Calu3 (cell line): Measurements from ENCODE around the gene TMCC1. TPM values are rescaled to one million over a fixed set of nuclear protein-coding genes. Genes with fewer than 3 reads are reported as not detected.

Experiments
- BruUV-seq: library from RNA; stranded (reverse); fragments of 400-500 nt; replicated peaks from 2 replicates; lab custom pipeline; 2021; lab: Mats Ljungman, UMichigan
- CTCF ChIA-PET: fragments of 300-600 bp; sonication (Branson Sonifier 250); formaldehyde crosslinking; loops from one replicate; lab custom pipeline; 2022; ENCODE audit warnings: antibody characterized with exemption; lab: Charles Lee
- DNase-seq: peaks from one replicate; pipeline ENCODE4 v3.0.0; 2022
- H3K27ac Mint-ChIP-seq: one replicate; pipeline ENCODE4 v1.8.0; 2022; ENCODE audit warnings: mixed read lengths; ENCODE audit not compliant: unreplicated experiment
- H3K27me3 Mint-ChIP-seq: one replicate; pipeline ENCODE4 v1.8.0; 2022; ENCODE audit warnings: mixed read lengths; ENCODE audit not compliant: unreplicated experiment
- H3K36me3 Mint-ChIP-seq: one replicate; pipeline ENCODE4 v1.8.0; 2022; ENCODE audit warnings: mild to moderate bottlenecking, moderate library complexity, mixed read lengths; ENCODE audit not compliant: insufficient read depth, unreplicated experiment
- H3K4me1 Mint-ChIP-seq: one replicate; pipeline ENCODE4 v1.8.0; 2022; ENCODE audit warnings: mild to moderate bottlenecking, low read depth, mixed read lengths; ENCODE audit not compliant: unreplicated experiment
- H3K4me3 Mint-ChIP-seq: one replicate; pipeline ENCODE4 v1.8.0; 2022; ENCODE audit warnings: mild to moderate bottlenecking, low read depth, moderate library complexity, mixed read lengths; ENCODE audit not compliant: unreplicated experiment
- H3K9me3 Mint-ChIP-seq: one replicate; pipeline ENCODE4 v1.8.0; 2022; ENCODE audit warnings: low read depth, mixed read lengths; ENCODE audit not compliant: unreplicated experiment
- intact Hi-C: fragments of 100-400 bp; cut with micrococcal nuclease; formaldehyde crosslinking; loops from one replicate; pipeline ENCODE4 v1.10.0; 2022; ENCODE audit not compliant: unreplicated experiment
- total RNA-seq: library from RNA; stranded (reverse); gene quantifications from 2 replicates; pipeline ENCODE4 v1.2.3, GENCODE V29; 2022
- TF ChIP-seq, protein P1 (sequence below): fragments of 200-600 bp; IDR thresholded peaks from one replicate; pipeline ENCODE4 v1.8.0; 2022; ENCODE audit warnings: antibody characterized with exemption; ENCODE audit not compliant: unreplicated experiment

The TMCC1 gene
- total RNA-seq, 1 experiment from 2014 or later = 57.2 TPM

DNA sequence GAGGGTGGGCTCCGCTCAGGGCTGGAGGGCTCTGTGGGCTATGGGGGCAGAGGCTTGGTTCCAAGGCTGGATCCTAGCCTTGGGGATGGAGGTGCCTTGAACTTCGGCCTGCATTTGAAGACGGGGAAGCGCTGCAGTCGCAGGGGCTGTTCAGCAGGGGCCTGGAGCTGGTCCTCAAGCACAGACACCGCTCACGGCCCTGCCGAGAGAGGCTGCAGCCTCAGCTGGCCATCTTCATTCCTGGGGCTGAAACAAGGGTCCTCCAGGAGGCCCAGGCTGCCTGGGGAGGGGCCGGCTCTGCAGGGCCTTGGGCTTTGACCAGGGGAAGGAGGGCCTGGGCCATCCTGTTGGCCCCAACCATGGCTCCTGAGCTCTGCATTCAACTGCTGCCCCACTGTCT lies 261.5 kb downstream of the TMCC1 start:
- peaks cover 12% of the 10 kb centered on the region for H3K4me1 Mint-ChIP-seq
- no peaks in the 10 kb centered on the region for H3K27me3 Mint-ChIP-seq
- no peak for DNase-seq
- TF ChIP-seq, protein P1, sequence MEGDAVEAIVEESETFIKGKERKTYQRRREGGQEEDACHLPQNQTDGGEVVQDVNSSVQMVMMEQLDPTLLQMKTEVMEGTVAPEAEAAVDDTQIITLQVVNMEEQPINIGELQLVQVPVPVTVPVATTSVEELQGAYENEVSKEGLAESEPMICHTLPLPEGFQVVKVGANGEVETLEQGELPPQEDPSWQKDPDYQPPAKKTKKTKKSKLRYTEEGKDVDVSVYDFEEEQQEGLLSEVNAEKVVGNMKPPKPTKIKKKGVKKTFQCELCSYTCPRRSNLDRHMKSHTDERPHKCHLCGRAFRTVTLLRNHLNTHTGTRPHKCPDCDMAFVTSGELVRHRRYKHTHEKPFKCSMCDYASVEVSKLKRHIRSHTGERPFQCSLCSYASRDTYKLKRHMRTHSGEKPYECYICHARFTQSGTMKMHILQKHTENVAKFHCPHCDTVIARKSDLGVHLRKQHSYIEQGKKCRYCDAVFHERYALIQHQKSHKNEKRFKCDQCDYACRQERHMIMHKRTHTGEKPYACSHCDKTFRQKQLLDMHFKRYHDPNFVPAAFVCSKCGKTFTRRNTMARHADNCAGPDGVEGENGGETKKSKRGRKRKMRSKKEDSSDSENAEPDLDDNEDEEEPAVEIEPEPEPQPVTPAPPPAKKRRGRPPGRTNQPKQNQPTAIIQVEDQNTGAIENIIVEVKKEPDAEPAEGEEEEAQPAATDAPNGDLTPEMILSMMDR = no peak
- H3K4me3 Mint-ChIP-seq = no peak overlapping the region
- CTCF ChIA-PET = no interaction called here
- intact Hi-C loops = no loop called here
- no peak overlapping the region for H3K27ac Mint-ChIP-seq
- peaks cover 20% of the 10 kb centered on the region for H3K36me3 Mint-ChIP-seq
- H3K9me3 Mint-ChIP-seq = peaks cover 10% of the 10 kb centered on the region
- no TSS peak for BruUV-seq

DNA sequence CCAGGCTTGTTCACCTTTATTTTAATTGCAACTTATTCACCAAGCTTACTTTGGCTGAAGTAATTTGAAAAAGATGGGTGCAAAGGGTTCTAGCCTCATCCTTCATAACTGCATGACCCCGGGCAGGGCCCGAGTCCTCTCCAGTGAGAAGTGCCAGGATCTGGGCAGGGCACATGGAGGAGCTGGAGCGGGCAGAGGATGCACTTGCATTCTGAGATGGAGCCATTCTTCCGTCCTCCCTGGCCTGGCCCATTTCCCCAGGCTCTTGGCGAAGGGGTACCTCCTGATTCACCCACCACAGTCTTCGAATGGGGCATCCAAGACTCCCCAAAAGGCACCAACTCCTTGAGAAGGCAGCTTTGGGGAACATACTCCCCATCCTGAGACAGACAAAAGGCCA lies 264.5 kb downstream of the TMCC1 start:
- DNase-seq = no peak
- intact Hi-C loops = loop anchor here (2.0 to 10.0 kb wide), 2 partner anchors 22 to 476 kb away; no protein-coding TSS in a partner anchor
- no peaks in the 10 kb centered on the region for H3K9me3 Mint-ChIP-seq
- CTCF ChIA-PET = interaction anchor here (0.5 to 4.4 kb wide), 3 partner anchors 9 to 139 kb away, joined by 3 to 64 read pairs (median 3); no protein-coding TSS in a partner anchor
- H3K4me3 Mint-ChIP-seq = peak overlapping the region; percentile 71
- H3K27me3 Mint-ChIP-seq = no peaks in the 10 kb centered on the region
- H3K36me3 Mint-ChIP-seq = peaks cover 35% of the 10 kb centered on the region
- TF ChIP-seq, protein P1 = no peak
- peaks cover 33% of the 10 kb centered on the region for H3K4me1 Mint-ChIP-seq
- TSS peak; percentile 12 for BruUV-seq
- no peak overlapping the region for H3K27ac Mint-ChIP-seq

DNA sequence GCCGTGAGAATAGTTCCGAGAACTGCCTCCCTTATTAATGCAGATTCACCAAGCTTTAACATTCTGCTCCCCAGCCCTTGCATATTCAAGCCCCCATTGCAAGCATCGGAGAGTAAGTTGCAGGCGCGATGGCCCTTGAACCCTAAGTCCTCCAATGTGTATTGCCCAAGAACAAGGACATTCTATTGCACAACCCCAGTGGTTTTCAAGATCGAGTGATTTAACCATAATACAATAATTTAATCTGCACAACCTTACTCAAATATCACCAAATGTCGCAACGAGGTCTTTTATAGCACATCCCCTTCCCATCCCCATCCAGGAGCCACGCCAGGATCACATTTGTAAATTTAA lies 265.4 kb downstream of the TMCC1 start:
- peak overlapping the region; percentile 57 for H3K27ac Mint-ChIP-seq
- no peaks in the 10 kb centered on the region for H3K9me3 Mint-ChIP-seq
- intact Hi-C loops = loop anchor here (1.0 to 10.0 kb wide), 4 partner anchors 23 to 477 kb away; no protein-coding TSS in a partner anchor
- no peak for DNase-seq
- H3K36me3 Mint-ChIP-seq = peaks cover 35% of the 10 kb centered on the region
- no TSS peak for BruUV-seq
- TF ChIP-seq, protein P1 = no peak
- H3K27me3 Mint-ChIP-seq = no peaks in the 10 kb centered on the region
- CTCF ChIA-PET = interaction anchor here (0.5 to 4.4 kb wide), 14 partner anchors 10 to 484 kb away, joined by 3 to 64 read pairs (median 4); partner anchors contain the start of gene TMCC1
- peaks cover 24% of the 10 kb centered on the region for H3K4me1 Mint-ChIP-seq
- peak overlapping the region; percentile 71 for H3K4me3 Mint-ChIP-seq

DNA sequence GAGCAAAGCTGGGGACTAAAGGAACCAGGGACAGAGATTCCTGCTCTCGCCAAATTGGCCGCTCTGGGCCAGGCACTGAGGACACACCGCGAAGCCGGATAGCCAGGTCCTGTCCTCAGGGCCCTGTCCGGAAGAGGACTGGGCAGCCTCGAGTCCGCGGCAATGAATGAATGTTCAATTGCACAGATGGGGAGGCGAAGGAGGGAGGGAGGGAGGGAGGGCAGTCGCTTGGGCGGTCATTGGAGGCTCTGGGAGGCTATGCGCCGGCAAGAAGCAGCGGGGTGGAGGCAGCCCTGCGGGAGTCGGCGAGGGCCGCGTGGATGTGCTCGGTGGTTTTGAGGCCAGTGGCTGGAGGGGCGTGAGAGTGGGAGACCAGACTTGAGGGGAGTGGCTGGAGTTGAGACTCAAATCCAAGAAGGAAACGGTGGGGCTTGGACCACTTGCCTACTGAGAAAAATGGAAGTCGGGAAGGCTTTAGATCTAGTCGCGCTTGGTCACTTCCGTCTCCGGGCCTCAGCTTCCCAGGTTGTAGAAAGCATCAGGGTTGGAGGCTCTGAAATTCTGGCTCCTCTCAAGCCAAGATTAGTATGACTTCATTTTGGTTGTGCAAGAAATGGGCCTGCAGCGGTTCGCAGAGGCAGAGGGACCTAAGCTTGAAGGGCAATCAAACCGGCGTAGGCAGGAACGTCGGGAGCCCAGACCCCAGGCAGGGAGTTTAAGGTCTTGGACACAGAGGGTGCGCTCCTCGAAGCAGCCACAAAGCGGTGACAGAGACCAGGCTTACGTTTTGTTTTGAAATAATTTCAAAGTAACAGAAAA lies 266.0 kb downstream of the TMCC1 start:
- no TSS peak for BruUV-seq
- DNase-seq = peak; percentile 86
- H3K4me3 Mint-ChIP-seq = peak overlapping the region; percentile 71
- intact Hi-C loops = loop anchor here (1.0 to 10.0 kb wide), 6 partner anchors 23 to 477 kb away; no protein-coding TSS in a partner anchor
- no peaks in the 10 kb centered on the region for H3K27me3 Mint-ChIP-seq
- peaks cover 35% of the 10 kb centered on the region for H3K36me3 Mint-ChIP-seq
- peaks cover 24% of the 10 kb centered on the region for H3K4me1 Mint-ChIP-seq
- H3K27ac Mint-ChIP-seq = peak overlapping the region; percentile 57
- H3K9me3 Mint-ChIP-seq = no peaks in the 10 kb centered on the region
- TF ChIP-seq, protein P1 = peak; percentile 92
- CTCF ChIA-PET = interaction anchor here (0.5 to 4.4 kb wide), 15 partner anchors 24 to 1299 kb away, joined by 3 to 64 read pairs (median 4); partner anchors contain the start of gene TMCC1
